Fibroblast of the aortic adventitia (primary cell): ENCODE measurements around the gene CSTPP1. TPM values are rescaled to one million over a fixed set of nuclear protein-coding genes. Genes with fewer than 3 reads are reported as not detected.

Source experiments
- DNase-seq: peaks from one replicate; pipeline ENCODE4 v3.0.0-alpha.2; 2010; ENCODE audit warnings: low read depth
- H3K4me3 ChIP-seq: 2 replicates; pipeline ENCODE4 v1.5.1; 2011; ENCODE audit warnings: low read depth, mild to moderate bottlenecking, control low read depth, low read length, moderate library complexity
- total RNA-seq: library from RNA; depleted of rRNA; stranded (reverse); fragments of >200 nt; gene quantifications from 2 replicates; pipeline ENCODE4 v1.2.3, GENCODE V29; 2012; ENCODE audit warnings: low replicate concordance
- TF ChIP-seq, protein P1 (sequence below): IDR thresholded peaks from 2 replicates; pipeline ENCODE4 v1.5.1; 2011; ENCODE audit warnings: mild to moderate bottlenecking, low read length, control low read depth, inconsistent platforms; ENCODE audit not compliant: insufficient read depth

The CSTPP1 gene
- total RNA-seq, 1 donor = 34.9 TPM

DNA sequence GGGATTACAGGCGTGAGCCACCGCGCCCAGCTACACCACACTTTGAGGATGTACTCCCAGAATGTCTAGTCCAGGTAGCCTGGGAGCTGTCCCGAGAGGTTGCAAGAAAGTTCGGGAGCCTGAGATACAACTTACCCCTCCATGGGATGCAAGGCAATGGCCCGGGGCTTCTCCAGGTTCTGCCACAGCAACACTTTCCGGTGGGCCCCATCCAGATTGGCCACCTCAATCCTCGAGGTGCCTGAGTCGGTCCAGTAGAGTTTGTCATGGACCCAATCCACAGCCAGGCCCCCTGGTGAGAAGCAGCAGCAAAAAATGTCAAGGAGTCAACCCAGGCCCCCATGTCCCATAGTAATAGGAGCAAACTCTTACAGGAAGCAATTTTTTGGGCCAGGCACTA, 43.7 kb upstream of the CSTPP1 start:
- no peak for DNase-seq
- no peak overlapping the region for H3K4me3 ChIP-seq
- TF ChIP-seq, protein P1, sequence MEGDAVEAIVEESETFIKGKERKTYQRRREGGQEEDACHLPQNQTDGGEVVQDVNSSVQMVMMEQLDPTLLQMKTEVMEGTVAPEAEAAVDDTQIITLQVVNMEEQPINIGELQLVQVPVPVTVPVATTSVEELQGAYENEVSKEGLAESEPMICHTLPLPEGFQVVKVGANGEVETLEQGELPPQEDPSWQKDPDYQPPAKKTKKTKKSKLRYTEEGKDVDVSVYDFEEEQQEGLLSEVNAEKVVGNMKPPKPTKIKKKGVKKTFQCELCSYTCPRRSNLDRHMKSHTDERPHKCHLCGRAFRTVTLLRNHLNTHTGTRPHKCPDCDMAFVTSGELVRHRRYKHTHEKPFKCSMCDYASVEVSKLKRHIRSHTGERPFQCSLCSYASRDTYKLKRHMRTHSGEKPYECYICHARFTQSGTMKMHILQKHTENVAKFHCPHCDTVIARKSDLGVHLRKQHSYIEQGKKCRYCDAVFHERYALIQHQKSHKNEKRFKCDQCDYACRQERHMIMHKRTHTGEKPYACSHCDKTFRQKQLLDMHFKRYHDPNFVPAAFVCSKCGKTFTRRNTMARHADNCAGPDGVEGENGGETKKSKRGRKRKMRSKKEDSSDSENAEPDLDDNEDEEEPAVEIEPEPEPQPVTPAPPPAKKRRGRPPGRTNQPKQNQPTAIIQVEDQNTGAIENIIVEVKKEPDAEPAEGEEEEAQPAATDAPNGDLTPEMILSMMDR = no peak

DNA sequence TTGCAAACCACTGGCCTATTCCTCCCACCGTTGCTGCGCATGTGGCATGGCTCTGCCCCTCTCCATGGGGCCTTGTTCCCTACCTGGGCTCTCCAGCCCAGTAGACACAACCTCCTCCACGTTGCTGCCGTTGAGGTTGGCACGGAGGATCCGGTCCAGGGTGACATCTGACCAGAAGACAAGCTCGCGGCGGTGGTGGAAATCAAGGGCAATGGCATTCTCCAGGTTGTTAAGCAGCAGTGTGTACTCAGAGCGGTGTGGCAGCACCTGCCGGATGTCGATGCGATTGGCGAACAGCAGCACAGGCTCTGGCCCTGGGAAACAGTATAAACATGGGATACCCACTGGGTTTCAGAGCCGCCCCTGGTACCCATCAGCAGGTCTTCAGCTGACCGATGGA, 42.1 kb upstream of the CSTPP1 start:
- no peak overlapping the region for H3K4me3 ChIP-seq
- DNase-seq = no peak
- TF ChIP-seq, protein P1 = no peak

DNA sequence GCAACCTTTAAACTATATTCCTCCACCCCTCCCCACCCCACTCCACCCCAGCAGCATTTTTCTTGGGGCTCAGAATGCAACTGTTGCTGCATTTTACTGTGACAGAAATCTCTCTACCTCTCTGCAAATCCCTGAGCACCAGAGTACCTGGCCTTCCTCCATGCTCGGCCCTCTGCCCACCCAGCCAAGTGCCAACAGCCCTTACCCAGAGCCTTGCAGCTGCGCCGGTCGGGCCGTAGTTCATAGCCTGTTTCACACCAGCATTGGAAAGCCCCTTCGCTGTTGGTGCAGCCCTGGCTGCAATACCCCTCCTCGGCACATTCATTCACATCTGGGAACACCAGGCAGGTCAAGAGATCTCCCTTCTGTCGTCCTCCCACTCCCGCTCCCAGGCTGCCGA, 41.6 kb upstream of the CSTPP1 start:
- TF ChIP-seq, protein P1 = no peak
- H3K4me3 ChIP-seq = no peak overlapping the region
- DNase-seq = no peak

DNA sequence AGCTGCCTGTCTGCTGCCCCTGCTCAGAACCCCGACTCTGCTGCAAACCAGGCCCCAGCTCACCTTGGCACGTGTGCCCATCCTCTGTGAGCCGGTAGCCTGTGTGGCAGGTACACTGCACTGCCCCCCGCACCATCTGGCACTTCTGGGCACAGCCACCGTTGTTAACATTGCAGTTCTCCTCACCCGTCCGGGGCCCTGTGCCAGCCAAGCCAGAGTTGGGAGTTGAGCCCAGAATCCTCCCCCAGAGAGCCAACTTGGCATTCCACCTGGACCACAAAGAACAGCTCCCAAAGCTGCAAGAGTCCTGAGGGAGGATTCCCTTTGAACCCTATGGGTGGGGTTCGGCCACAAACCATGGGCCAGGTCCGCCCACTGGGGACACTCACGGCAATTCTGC, 40.7 kb upstream of the CSTPP1 start:
- TF ChIP-seq, protein P1 = no peak
- no peak for DNase-seq

DNA sequence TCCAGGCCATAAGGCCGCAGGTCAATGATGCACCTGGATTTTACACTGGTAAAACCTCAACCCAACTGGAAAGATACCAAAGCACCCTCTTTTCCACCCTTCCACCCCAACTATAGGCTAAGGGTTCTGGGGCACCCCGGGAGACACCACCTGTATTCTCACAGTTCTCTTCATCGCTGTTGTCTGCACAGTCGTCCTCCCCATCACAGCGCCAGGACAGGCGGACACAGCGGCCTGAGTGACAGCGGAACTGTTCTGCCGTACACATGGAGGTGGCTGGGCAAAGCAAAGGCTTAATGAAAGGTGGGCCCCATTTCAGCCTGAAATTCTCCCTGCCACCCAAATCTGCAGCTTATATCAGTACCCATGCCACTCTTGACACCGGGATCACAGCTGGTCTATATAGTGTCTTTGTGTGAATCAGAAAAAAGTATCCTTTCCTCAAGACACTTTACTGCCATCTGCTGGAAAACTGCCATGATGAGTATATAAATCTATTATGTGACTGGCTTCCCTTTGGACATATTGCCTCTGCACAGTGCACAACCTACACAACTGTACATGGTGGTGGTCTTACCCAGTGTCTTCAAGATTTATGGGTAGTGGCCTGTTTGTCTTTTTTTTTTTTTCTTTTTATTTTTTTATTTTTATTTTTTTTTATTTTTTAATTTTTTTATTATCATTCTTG, 39.7 kb upstream of the CSTPP1 start:
- no peak for DNase-seq
- H3K4me3 ChIP-seq = no peak overlapping the region
- TF ChIP-seq, protein P1 = no peak

More for the DNA sequence above, 40.7 kb upstream of the CSTPP1 start:
- no peak overlapping the region for H3K4me3 ChIP-seq

DNA sequence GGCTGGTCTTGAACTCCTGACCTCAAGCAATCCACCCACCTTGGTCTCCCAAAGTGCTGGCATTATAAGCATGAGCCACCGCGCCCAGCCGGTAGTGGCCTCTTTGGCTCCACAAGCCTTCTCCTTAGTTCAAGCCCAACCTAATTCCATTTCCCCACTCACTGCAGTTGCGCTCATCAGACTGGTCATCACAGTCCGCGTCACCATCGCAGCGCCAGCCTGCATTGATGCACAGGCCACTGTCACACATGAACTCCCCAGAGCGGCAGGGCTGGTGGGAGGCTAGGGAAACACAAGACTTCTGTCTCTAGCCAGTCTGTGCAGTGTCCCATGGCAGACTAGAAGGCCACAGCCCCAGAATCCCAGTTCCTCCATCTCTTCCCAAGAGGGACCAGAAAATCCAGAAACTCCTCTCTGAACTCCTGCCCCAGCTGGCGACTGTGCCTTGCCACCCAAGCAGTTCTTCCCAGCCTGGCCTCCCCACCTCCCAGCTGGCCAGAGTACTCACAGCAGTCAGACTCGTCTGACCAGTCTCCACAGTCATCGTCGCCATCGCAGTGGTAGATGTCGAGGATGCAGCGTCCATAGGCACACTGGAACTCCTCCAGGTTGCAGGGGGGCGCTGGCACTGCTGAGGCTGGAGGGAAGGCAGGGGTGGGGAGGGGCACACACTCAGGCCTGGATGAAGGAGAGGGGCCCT, 38.0 kb upstream of the CSTPP1 start:
- no peak overlapping the region for H3K4me3 ChIP-seq
- no peak for DNase-seq
- TF ChIP-seq, protein P1 = no peak
